ENCODE results near the gene TM7SF2. TPM values are rescaled to one million over a fixed set of nuclear protein-coding genes. Genes with fewer than 3 reads are reported as not detected.
A peak's percentile ranks its signal among the peaks of the same experiment; 100 is the strongest.

Gene TM7SF2
- total RNA-seq, 2 experiments from 2014 or later = 19.2 to 21.0 TPM

DNA sequence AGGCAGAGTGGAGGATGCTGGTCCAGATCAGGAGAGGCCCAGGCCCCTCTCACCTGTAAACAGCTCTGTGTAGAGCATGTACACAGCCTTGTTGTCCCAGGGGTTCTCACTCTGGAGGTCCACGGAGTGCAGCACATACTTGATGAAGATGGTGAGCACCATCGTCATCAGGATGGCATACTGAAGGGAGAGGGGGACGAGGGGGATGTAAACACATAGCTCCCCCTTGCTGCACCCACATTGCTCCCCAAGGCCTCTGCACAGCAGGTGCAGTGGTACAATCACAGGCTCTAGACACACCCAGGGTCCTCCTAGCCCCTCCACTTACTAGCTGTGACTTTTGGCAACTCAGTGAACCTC is 19.7 kb downstream of the TM7SF2 start:
- ChIA-PET POLR2A (interaction anchor here (0.9 to 1.7 kb wide), 3 partner anchors 9 to 32 kb away, joined by 3 to 8 read pairs (median 6); partner anchors contain the start of genes FAU, MRPL49 and ZNHIT2), CTCF (interaction anchor here (0.9 to 1.9 kb wide), 4 partner anchors 10 to 99 kb away, joined by 3 to 8 read pairs (median 4); partner anchors contain the start of genes FAU and MRPL49)
- intact Hi-C loops (cut with micrococcal nuclease) = loop anchor here (10.0 kb wide), 1 partner anchor 133 kb away; the partner anchor contains the start of gene POLA2
- H3K4me1 Mint-ChIP-seq (ENCODE audit: low read depth) = peaks cover 27% of the 10 kb centered on the region
- no peaks in the 10 kb centered on the region for H3K9me3 Mint-ChIP-seq
- no peak overlapping the region for H3K4me3 Mint-ChIP-seq
- H3K27me3 Mint-ChIP-seq = no peaks in the 10 kb centered on the region
- H3K36me3 Mint-ChIP-seq = peaks cover 15% of the 10 kb centered on the region
- DNase-seq = no peak
- no peak overlapping the region for H3K27ac Mint-ChIP-seq

DNA sequence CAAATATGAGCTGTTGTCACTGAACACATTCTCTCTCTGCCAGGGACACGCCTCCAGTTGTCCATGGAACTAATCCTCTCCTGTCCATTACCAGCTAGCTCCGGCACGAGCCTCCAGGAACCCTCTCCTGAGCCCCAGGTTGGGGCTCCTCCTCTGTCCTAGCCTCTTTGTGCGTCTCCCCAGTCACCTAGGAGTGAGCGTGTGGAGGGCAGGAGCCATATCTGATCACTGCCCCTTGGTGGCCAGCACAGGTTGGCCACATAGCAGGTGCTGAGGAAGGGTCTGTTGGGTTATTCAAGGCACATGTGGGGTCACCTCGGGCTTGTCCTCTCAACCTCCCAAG is 20.2 kb downstream of the TM7SF2 start:
- H3K27ac Mint-ChIP-seq = no peak overlapping the region
- CTCF ChIA-PET = interaction anchor here (0.9 to 1.9 kb wide), 4 partner anchors 10 to 99 kb away, joined by 3 to 8 read pairs (median 4); partner anchors contain the start of genes FAU and MRPL49

DNA sequence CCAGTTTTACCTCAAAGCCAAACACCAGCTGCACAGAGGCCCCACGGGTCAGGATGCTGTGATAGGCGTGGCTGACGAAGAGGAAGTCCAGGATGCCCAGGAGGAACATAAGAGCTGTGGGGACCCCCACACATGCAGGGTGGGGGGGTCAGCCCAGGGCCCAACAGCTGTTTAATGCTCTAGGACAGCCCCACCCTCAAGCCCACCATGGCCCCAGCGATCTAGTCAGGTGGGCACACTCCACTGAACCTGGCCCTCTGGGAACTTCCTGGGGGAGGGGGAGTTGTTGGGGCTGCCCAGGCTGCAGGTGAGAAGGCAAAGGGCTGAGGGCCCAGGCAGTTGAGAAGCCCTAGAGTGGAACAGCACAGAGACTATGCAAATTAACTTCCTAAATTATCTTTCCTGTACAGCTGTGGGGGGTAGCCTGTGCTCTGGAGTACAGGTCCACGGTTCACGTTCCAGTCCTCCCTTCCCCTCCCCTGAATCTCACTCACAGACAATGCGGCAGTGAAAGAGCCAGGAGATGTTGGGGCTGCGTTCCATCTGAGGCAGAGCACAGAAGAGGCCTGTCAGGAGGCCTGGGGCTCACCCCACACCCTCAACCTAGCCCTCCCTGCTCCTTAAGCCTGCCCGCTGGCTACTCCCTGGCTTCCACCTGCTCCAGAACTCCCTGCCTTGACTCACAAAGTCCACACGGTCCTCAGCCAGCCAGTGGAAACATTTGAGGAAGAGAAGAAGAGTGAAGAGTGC is 20.7 kb downstream of the TM7SF2 start:
- DNase-seq = no peak
- peak overlapping the region; percentile 99 for H3K4me3 Mint-ChIP-seq
- peak overlapping the region; percentile 99 for H3K27ac Mint-ChIP-seq
- no peaks in the 10 kb centered on the region for H3K27me3 Mint-ChIP-seq
- no peaks in the 10 kb centered on the region for H3K9me3 Mint-ChIP-seq
- intact Hi-C loops (cut with micrococcal nuclease) = loop anchor here (10.0 kb wide), 1 partner anchor 132 kb away; the partner anchor contains the start of gene POLA2
- ChIA-PET CTCF (interaction anchor here (0.9 to 4.1 kb wide), 5 partner anchors 11 to 100 kb away, joined by 3 to 24 read pairs (median 5); partner anchors contain the start of genes FAU, MRPL49 and TM7SF2), POLR2A (interaction anchor here (0.7 to 1.7 kb wide), 4 partner anchors 10 to 96 kb away, joined by 3 to 8 read pairs (median 4); partner anchors contain the start of genes FAU, MRPL49 and ZNHIT2)
- peaks cover 9% of the 10 kb centered on the region for H3K36me3 Mint-ChIP-seq
- peaks cover 31% of the 10 kb centered on the region for H3K4me1 Mint-ChIP-seq (ENCODE audit: low read depth)

More for the DNA sequence above, 20.2 kb downstream of the TM7SF2 start:
- intact Hi-C loops (cut with micrococcal nuclease) = loop anchor here (10.0 kb wide), 1 partner anchor 133 kb away; the partner anchor contains the start of gene POLA2
- peaks cover 31% of the 10 kb centered on the region for H3K4me1 Mint-ChIP-seq (ENCODE audit: low read depth)
- POLR2A ChIA-PET = interaction anchor here (0.9 to 1.7 kb wide), 3 partner anchors 10 to 32 kb away, joined by 3 to 8 read pairs (median 6); partner anchors contain the start of genes FAU, MRPL49 and ZNHIT2
- H3K4me3 Mint-ChIP-seq = no peak overlapping the region
- peaks cover 11% of the 10 kb centered on the region for H3K36me3 Mint-ChIP-seq
- no peaks in the 10 kb centered on the region for H3K27me3 Mint-ChIP-seq
- no peak for DNase-seq
- no peaks in the 10 kb centered on the region for H3K9me3 Mint-ChIP-seq

DNA sequence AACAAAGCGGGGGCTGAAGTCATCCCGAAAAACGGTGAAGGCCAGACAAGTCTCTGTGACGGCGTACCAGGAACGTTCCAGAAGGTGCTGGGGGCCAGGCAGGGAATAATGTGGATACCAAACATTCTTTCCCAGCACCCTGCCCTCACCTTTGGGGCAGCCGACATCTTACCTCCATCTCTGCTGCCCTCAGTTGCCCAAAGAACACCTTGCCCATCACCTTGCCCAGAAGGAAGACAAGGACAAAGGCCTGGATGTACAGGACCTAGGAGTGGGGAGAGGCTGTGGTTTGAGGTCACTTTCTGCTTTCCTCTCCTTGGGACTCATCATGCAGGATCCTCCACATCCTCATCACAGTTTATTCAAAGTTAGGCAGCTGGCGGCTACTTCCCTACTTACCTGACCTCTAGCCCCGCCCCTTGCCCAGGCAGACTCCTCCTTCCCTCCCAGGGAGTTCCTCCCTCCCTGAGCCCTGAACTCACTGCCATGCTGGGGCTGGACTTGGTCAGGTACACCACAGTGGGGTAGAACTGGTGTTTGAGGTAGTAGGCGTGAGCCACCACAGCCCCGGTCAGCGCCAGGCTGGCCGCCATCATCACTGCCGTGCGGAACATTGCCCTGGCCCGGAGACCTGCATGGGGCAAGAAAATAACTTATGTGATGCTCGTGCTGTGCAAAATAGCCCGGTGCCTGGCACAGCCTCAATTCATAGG is 21.5 kb downstream of the TM7SF2 start:
- CTCF ChIA-PET = interaction anchor here (1.3 to 4.1 kb wide), 3 partner anchors 9 to 22 kb away, joined by 4 to 24 read pairs (median 8); partner anchors contain the start of genes TM7SF2 and ZNHIT2
- peak overlapping the region; percentile 99 for H3K4me3 Mint-ChIP-seq
- H3K27ac Mint-ChIP-seq = peak overlapping the region; percentile 99
- peaks cover 31% of the 10 kb centered on the region for H3K4me1 Mint-ChIP-seq (ENCODE audit: low read depth)
- no peaks in the 10 kb centered on the region for H3K9me3 Mint-ChIP-seq
- H3K36me3 Mint-ChIP-seq = peaks cover 9% of the 10 kb centered on the region
- peak; percentile 80 for DNase-seq
- intact Hi-C loops (cut with micrococcal nuclease) = loop anchor here (1.0 to 10.0 kb wide), 2 partner anchors 37 to 132 kb away; partner anchors contain the start of genes POLA2 and VPS51
- POLR2A ChIA-PET = interaction anchor here (0.7 to 2.9 kb wide), 4 partner anchors 12 to 95 kb away, joined by 3 to 32 read pairs (median 6); partner anchors contain the start of genes CAPN1, FAU, MRPL49 and TM7SF2
- H3K27me3 Mint-ChIP-seq = no peaks in the 10 kb centered on the region

DNA sequence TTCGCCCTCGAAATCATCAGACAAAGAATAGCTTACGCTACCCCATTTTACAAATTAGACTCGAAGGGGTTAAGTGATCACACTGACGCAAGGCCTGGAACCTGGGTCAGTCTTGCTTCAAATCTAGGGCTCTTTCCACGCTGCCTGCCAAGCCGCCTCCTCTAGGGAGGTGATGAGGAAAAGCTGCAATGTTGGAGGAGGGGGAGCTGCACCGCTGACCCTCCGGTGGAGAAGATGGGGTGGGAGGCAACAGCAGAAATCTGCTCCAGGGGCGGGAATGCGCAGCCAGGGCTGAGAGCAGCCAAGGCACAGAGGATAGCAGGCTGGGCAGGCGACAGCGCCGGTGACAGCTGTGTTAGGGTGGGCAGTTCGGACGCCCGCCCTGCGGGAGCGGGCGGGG is 22.1 kb downstream of the TM7SF2 start:
- POLR2A ChIA-PET = interaction anchor here (1.0 to 2.9 kb wide), 4 partner anchors 12 to 128 kb away, joined by 6 to 32 read pairs (median 10); partner anchors contain the start of genes CAPN1, FAU, MRPL49 and POLA2
- H3K4me3 Mint-ChIP-seq = peak overlapping the region; percentile 99

DNA sequence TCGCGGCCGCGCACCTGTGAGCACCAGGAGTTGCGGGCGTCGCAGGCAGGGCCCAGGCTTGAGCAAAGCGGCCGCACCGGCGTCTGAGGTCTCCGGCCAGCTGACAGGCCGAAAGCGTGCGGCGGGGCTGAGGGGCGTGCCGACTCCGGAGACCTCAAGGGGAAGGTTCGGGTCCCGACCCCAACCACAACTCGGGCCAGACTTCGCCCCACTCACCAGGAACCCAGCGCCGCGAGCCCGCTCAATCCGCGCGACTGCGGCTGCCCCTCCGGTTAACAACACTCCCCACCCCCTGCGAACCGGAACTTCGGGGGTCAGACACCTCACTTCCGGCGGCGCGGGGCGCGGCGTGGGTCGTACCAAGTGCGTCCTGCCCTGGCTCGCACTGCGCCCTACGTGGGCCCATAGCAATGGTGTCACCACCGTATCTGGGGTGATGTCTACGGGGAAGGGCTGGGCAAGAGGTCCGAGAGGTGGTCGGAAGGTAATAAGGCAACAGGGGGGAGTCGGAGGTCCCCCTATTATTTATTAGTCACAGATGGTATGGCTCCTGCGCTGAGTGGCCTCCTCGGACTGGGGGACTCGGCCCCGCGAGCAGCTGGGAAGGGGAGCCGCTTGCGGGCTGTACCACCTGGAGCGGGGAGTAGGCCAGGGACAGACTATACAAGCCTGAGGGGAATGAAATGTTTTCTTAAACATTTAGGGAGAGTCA is 22.7 kb downstream of the TM7SF2 start, which contains the start of gene SYVN1:
Gene SYVN1, minus strand, starts transcription at position 280 of the 712 bp plus-strand sequence. CDS start 918 bp downstream, outside the sequence.
- POLR2A ChIA-PET = interaction anchor here (1.0 to 2.9 kb wide), 17 partner anchors 8 to 338 kb away, joined by 3 to 32 read pairs (median 5); partner anchors contain the start of genes CAPN1, FAU, MRPL49 and POLA2
- Mint-ChIP-seq H3K36me3 (peaks cover 9% of the 10 kb centered on the region), H3K27ac (peak within 1 kb of the TSS; percentile 99), H3K4me3 (peak within 1 kb of the TSS; percentile 99), H3K27me3 (no peaks in the 10 kb centered on the region), H3K4me1 (ENCODE audit: low read depth) (peaks cover 31% of the 10 kb centered on the region), H3K9me3 (no peaks in the 10 kb centered on the region)
- DNase-seq = peak; percentile 94
- CTCF ChIA-PET = interaction anchor here (1.3 to 4.1 kb wide), 7 partner anchors 10 to 196 kb away, joined by 4 to 24 read pairs (median 7); partner anchors contain the start of genes CAPN1, FAU, MRPL49 and TM7SF2
- intact Hi-C loops (cut with micrococcal nuclease) = loop anchor here (1.0 to 10.0 kb wide), 4 partner anchors 12 to 130 kb away; partner anchors contain the start of genes CDCA5, FAU, MRPL49 and POLA2

More for the DNA sequence above, 22.1 kb downstream of the TM7SF2 start:
- Mint-ChIP-seq H3K9me3 (no peaks in the 10 kb centered on the region), H3K27me3 (no peaks in the 10 kb centered on the region), H3K4me1 (ENCODE audit: low read depth) (peaks cover 31% of the 10 kb centered on the region), H3K27ac (peak overlapping the region; percentile 99), H3K36me3 (peaks cover 9% of the 10 kb centered on the region)
- intact Hi-C loops (cut with micrococcal nuclease) = loop anchor here (1.0 to 10.0 kb wide), 5 partner anchors 11 to 131 kb away; partner anchors contain the start of genes CDCA5, FAU, MRPL49 and POLA2
- CTCF ChIA-PET = interaction anchor here (1.3 to 4.1 kb wide), 3 partner anchors 9 to 22 kb away, joined by 4 to 24 read pairs (median 8); partner anchors contain the start of genes TM7SF2 and ZNHIT2
- DNase-seq = no peak

DNA sequence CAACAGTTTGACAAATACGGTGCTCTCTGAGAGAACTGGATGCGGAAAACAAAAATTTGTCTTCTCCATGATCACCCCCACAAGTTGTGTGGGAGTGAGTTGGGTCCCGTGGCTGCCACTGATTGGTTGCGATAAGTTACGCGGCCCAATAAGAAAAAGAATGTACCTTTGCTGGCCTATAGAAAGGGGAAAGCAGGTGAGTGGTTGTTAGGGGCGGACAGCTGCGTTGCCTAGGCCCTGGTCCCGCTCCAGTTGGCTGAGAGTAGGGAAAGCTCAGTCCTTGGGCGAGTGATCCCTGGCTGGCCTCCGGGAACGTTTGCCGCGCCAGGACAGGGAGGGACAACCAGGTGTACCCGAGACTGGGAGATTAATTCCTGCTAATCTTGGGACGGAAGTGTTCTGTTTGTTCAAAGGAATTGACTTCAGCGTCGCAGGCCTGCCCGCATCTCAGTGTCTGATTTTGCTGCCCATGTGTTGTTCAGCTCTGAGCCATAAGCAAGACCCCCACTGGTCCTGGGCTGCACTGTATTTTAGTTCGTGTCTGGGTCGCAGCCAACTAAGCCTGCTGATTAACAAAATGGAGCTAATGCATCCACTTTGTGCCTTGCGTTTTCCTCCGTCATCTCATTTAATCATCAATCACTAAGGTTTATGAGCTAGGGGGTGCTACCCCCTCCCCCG is 23.4 kb downstream of the TM7SF2 start:
- peaks cover 9% of the 10 kb centered on the region for H3K36me3 Mint-ChIP-seq
- peak overlapping the region; percentile 99 for H3K27ac Mint-ChIP-seq
- intact Hi-C loops (cut with micrococcal nuclease) = loop anchor here (1.0 to 10.0 kb wide), 5 partner anchors 13 to 130 kb away; partner anchors contain the start of genes CAPN1, CDCA5, FAU and MRPL49
- peaks cover 31% of the 10 kb centered on the region for H3K4me1 Mint-ChIP-seq (ENCODE audit: low read depth)
- ChIA-PET CTCF (interaction anchor here (0.7 to 4.1 kb wide), 11 partner anchors 13 to 291 kb away, joined by 3 to 24 read pairs (median 5); partner anchors contain the start of genes CAPN1, CDC42BPG, CDC42EP2 and FAU), POLR2A (interaction anchor here (1.0 to 2.9 kb wide), 16 partner anchors 8 to 337 kb away, joined by 3 to 32 read pairs (median 5); partner anchors contain the start of genes CAPN1, FAU, MRPL49 and POLA2)
- no peaks in the 10 kb centered on the region for H3K9me3 Mint-ChIP-seq
- DNase-seq = peak; percentile 91
- H3K27me3 Mint-ChIP-seq = no peaks in the 10 kb centered on the region
- peak overlapping the region; percentile 99 for H3K4me3 Mint-ChIP-seq

DNA sequence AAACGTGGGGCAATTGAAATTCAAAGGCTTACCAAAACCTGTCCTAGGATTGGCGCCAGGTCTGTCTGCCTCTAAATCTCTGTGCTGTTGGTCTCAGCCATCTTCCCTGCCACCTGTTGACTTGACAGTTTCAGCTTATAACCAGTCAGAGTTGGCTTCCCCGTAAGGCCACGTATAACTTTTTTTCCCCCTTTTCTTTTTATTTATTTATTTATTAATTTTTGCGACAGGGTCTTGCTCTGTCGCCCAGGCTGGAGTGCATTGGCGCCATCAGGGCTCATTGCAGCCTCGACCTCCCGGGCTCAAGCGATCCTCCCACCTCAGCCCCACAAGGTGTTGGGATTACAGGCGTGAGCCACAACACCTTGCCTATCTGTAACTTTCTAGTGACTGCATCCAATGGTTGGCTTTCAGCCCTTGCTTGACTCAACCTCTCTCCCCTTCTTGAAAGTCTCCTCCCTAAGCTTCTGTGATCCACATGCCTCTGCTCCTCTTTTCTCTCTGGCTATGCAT is 24.0 kb downstream of the TM7SF2 start:
- peaks cover 31% of the 10 kb centered on the region for H3K4me1 Mint-ChIP-seq (ENCODE audit: low read depth)
- CTCF ChIA-PET = interaction anchor here (0.7 to 4.1 kb wide), 10 partner anchors 14 to 292 kb away, joined by 3 to 24 read pairs (median 4); partner anchors contain the start of genes CAPN1, CDC42BPG, CDC42EP2 and FAU

DNA sequence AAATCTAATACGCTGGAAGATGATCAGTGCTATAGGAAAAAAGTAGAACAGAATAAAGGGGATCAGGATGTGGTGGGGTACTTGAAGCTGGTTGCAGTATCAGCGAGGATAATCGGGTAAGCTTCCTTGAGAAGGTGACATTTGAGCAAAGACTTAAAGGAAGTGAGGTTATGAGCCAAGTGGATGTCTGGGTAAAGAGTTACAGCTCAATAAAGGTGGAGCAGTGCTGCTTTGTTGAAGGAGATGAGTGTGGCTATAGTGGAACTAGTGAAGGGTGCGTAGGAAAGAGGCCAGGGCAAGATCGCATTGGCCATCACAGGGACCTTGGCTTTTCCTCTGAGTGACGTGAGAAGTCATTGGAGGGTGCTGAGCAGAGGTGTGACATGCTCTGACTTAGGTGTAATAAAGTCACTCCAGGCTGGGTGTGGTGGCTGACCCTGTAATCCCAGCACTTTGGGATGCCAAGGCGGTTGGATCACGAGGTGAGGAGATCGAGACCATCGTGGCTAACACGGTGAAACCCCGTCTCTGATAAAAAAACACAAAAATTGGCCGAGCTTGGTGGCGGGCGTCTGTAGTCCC is 24.9 kb downstream of the TM7SF2 start:
- Mint-ChIP-seq H3K36me3 (peaks cover 4% of the 10 kb centered on the region), H3K4me1 (ENCODE audit: low read depth) (peaks cover 28% of the 10 kb centered on the region), H3K27me3 (no peaks in the 10 kb centered on the region), H3K27ac (peak overlapping the region; percentile 99), H3K4me3 (peak overlapping the region; percentile 54), H3K9me3 (no peaks in the 10 kb centered on the region)
- POLR2A ChIA-PET = interaction anchor here (0.6 to 2.8 kb wide), 4 partner anchors 7 to 126 kb away, joined by 3 to 16 read pairs (median 9); partner anchors contain the start of genes CAPN1, FAU, MRPL49 and POLA2
- intact Hi-C loops (cut with micrococcal nuclease) = loop anchor here (10.0 kb wide), 1 partner anchor 128 kb away; the partner anchor contains the start of gene POLA2
- CTCF ChIA-PET = interaction anchor here (1.1 to 4.1 kb wide), 5 partner anchors 15 to 45 kb away, joined by 3 to 24 read pairs (median 7); partner anchors contain the start of genes CAPN1, FAU, MRPL49 and TM7SF2
- no peak for DNase-seq

More for the DNA sequence above, 24.0 kb downstream of the TM7SF2 start:
- H3K4me3 Mint-ChIP-seq = peak overlapping the region; percentile 99
- H3K27ac Mint-ChIP-seq = peak overlapping the region; percentile 99
- intact Hi-C loops (cut with micrococcal nuclease) = loop anchor here (1.0 to 10.0 kb wide), 3 partner anchors 19 to 129 kb away; partner anchors contain the start of genes CAPN1, POLA2 and ZNHIT2
- DNase-seq = no peak
- peaks cover 9% of the 10 kb centered on the region for H3K36me3 Mint-ChIP-seq
- POLR2A ChIA-PET = interaction anchor here (1.0 to 2.9 kb wide), 16 partner anchors 9 to 336 kb away, joined by 3 to 32 read pairs (median 5); partner anchors contain the start of genes CAPN1, FAU, MRPL49 and POLA2
- H3K9me3 Mint-ChIP-seq = no peaks in the 10 kb centered on the region
- H3K27me3 Mint-ChIP-seq = no peaks in the 10 kb centered on the region
